ENCODE data around the gene TCEA2. TPM values are rescaled to one million over a fixed set of nuclear protein-coding genes. Genes with fewer than 3 reads are reported as not detected.
A peak's percentile ranks its signal among the peaks of the same experiment; 100 is the strongest.

Gene TCEA2
- total and polyA plus RNA-seq, 2 of the 13 experiments (the other 11 are each of a cell fraction or from before 2014, with no cell fraction given), result 28.1 to 33.7 TPM

- TF ChIP-seq SMAD1 (CRISPR knock-in tag; IDR thresholded peaks at IDR 0.05; ENCODE audit: borderline replicate concordance, low read depth) (0 out of 2 replicates have a peak, but pooled peaks have one; percentile 7), ZNF224 (CRISPR knock-in tag; IDR thresholded peaks at IDR 0.05) (no peak), CREB3 (CRISPR knock-in tag; IDR thresholded peaks at IDR 0.05) (0 out of 2 replicates have a peak, but pooled peaks have one; percentile 89), ZFP90 (CRISPR knock-in tag; IDR thresholded peaks at IDR 0.05; ENCODE audit: borderline replicate concordance) (peak; percentile 98), THAP11 (CRISPR knock-in tag; IDR thresholded peaks at IDR 0.05) (peak; percentile 72), ARHGAP35 (CRISPR knock-in tag; IDR thresholded peaks at IDR 0.05; ENCODE audit: borderline replicate concordance) (no peak), BCL3 (CRISPR knock-in tag; IDR thresholded peaks at IDR 0.05) (peak; percentile 78), MED1 (CRISPR knock-in tag; IDR thresholded peaks at IDR 0.05) (peak; percentile 81), ZNF142 (CRISPR knock-in tag; IDR thresholded peaks at IDR 0.05) (peak; percentile 90), ZFP36L2 (CRISPR knock-in tag; IDR thresholded peaks at IDR 0.05) (0 out of 2 replicates have a peak, but pooled peaks have one; percentile 79), ZNF530 (CRISPR knock-in tag; IDR thresholded peaks at IDR 0.05; ENCODE audit: low read depth) (no peak), SP140L (CRISPR knock-in tag; IDR thresholded peaks at IDR 0.05; ENCODE audit: borderline replicate concordance) (no peak)
- TF ChIP-seq, protein P1, sequence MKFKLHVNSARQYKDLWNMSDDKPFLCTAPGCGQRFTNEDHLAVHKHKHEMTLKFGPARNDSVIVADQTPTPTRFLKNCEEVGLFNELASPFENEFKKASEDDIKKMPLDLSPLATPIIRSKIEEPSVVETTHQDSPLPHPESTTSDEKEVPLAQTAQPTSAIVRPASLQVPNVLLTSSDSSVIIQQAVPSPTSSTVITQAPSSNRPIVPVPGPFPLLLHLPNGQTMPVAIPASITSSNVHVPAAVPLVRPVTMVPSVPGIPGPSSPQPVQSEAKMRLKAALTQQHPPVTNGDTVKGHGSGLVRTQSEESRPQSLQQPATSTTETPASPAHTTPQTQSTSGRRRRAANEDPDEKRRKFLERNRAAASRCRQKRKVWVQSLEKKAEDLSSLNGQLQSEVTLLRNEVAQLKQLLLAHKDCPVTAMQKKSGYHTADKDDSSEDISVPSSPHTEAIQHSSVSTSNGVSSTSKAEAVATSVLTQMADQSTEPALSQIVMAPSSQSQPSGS (CRISPR knock-in tag; IDR thresholded peaks at IDR 0.05), result peak; percentile 82
- TF ChIP-seq, protein P2, sequence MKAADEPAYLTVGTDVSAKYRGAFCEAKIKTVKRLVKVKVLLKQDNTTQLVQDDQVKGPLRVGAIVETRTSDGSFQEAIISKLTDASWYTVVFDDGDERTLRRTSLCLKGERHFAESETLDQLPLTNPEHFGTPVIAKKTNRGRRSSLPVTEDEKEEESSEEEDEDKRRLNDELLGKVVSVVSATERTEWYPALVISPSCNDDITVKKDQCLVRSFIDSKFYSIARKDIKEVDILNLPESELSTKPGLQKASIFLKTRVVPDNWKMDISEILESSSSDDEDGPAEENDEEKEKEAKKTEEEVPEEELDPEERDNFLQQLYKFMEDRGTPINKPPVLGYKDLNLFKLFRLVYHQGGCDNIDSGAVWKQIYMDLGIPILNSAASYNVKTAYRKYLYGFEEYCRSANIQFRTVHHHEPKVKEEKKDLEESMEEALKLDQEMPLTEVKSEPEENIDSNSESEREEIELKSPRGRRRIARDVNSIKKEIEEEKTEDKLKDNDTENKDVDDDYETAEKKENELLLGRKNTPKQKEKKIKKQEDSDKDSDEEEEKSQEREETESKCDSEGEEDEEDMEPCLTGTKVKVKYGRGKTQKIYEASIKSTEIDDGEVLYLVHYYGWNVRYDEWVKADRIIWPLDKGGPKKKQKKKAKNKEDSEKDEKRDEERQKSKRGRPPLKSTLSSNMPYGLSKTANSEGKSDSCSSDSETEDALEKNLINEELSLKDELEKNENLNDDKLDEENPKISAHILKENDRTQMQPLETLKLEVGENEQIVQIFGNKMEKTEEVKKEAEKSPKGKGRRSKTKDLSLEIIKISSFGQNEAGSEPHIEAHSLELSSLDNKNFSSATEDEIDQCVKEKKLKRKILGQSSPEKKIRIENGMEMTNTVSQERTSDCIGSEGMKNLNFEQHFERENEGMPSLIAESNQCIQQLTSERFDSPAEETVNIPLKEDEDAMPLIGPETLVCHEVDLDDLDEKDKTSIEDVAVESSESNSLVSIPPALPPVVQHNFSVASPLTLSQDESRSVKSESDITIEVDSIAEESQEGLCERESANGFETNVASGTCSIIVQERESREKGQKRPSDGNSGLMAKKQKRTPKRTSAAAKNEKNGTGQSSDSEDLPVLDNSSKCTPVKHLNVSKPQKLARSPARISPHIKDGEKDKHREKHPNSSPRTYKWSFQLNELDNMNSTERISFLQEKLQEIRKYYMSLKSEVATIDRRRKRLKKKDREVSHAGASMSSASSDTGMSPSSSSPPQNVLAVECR (CRISPR knock-in tag; IDR thresholded peaks at IDR 0.05; ENCODE audit: borderline replicate concordance), result peak; percentile 85
These were observed 8.9 kb upstream of the TCEA2 start (continued) for GRCh38 chr20:64053841-64054661.
